SK-N-SH (cell line): ENCODE measurements around the gene CA10.

ENCODE experiments used
- CHD2 ChIP-seq: fragments of 150-350 bp; IDR thresholded peaks from 2 replicates; pipeline ENCODE4 v1.6.1; 2018; ENCODE audit warnings: low read length; ENCODE audit not compliant: partially characterized antibody
- ELF1 ChIP-seq: IDR thresholded peaks from 2 replicates; pipeline ENCODE4 v1.4.0; 2012
- FOSL2 ChIP-seq: IDR thresholded peaks from 2 replicates; pipeline ENCODE4 v1.4.0; 2012; ENCODE audit warnings: low read depth, mild to moderate bottlenecking, moderate library complexity, borderline replicate concordance
- POLR2AphosphoS5 ChIP-seq: IDR thresholded peaks from 2 replicates; pipeline ENCODE4 v1.6.1; 2012; ENCODE audit warnings: low read depth, low read length
- RCOR1 ChIP-seq: fragments of 150-350 bp; IDR thresholded peaks from 2 replicates; pipeline ENCODE4 v1.6.1; 2017; ENCODE audit warnings: antibody characterized with exemption, low read length
- TAF1 ChIP-seq: IDR thresholded peaks from 2 replicates; pipeline ENCODE4 v1.6.1; 2012; ENCODE audit warnings: low read depth, mild to moderate bottlenecking, low read length, moderate library complexity, borderline replicate concordance
- YY1 ChIP-seq: IDR thresholded peaks from 2 replicates; pipeline ENCODE4 v1.4.0; 2012; ENCODE audit warnings: low read depth, mild to moderate bottlenecking
- TF ChIP-seq, protein P1 (sequence below): IDR thresholded peaks from 2 replicates; pipeline ENCODE4 v1.6.1; 2012; ENCODE audit warnings: mild to moderate bottlenecking, low read depth, low read length, moderate library complexity
- TF ChIP-seq, protein P2 (sequence below): fragments of 200-600 bp; sonication (generic); IDR thresholded peaks from 2 replicates; pipeline ENCODE4 v1.6.1; 2017; ENCODE audit warnings: antibody characterized with exemption, mild to moderate bottlenecking, moderate library complexity

DNA sequence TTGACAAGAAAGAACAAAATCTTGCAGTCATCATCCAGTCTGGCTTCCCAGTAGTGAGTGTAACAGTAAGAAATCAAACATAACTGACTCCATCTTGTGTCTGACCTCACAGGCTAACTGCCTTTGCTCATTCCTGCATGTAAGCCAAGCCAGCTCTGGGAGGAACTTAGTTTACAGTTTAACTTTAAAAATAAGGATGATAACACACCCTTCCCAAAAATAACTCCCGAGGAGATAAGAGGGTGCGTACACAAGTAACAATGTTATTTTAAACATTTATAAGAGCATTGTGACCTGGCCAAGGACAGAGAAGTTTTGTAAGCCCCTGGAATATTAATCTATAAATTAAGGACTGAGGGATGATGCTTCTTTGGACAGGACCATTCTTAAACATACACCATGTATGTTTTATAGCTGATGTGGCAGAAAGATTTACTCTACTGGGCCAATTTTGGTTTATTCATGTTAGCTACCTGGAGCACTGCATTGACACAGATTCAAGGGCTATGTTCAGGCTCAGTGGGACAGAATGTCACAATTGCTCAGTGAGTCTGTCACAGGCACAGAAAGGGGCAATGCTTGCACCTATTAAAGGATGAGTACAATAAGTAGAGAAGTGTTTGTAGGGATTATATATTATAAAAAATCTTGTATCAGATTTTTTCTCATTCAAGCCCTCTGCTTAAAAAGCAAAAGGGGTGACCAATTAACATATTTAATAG is 554.1 kb downstream of the CA10 start:
- no peak for TF ChIP-seq FOSL2
- TF ChIP-seq ELF1: no peak
- TF ChIP-seq, protein P1, sequence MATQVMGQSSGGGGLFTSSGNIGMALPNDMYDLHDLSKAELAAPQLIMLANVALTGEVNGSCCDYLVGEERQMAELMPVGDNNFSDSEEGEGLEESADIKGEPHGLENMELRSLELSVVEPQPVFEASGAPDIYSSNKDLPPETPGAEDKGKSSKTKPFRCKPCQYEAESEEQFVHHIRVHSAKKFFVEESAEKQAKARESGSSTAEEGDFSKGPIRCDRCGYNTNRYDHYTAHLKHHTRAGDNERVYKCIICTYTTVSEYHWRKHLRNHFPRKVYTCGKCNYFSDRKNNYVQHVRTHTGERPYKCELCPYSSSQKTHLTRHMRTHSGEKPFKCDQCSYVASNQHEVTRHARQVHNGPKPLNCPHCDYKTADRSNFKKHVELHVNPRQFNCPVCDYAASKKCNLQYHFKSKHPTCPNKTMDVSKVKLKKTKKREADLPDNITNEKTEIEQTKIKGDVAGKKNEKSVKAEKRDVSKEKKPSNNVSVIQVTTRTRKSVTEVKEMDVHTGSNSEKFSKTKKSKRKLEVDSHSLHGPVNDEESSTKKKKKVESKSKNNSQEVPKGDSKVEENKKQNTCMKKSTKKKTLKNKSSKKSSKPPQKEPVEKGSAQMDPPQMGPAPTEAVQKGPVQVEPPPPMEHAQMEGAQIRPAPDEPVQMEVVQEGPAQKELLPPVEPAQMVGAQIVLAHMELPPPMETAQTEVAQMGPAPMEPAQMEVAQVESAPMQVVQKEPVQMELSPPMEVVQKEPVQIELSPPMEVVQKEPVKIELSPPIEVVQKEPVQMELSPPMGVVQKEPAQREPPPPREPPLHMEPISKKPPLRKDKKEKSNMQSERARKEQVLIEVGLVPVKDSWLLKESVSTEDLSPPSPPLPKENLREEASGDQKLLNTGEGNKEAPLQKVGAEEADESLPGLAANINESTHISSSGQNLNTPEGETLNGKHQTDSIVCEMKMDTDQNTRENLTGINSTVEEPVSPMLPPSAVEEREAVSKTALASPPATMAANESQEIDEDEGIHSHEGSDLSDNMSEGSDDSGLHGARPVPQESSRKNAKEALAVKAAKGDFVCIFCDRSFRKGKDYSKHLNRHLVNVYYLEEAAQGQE: no peak
- TF ChIP-seq YY1: no peak
- no peak for TF ChIP-seq CHD2
- no peak for TF ChIP-seq POLR2AphosphoS5
- TF ChIP-seq, protein P2, sequence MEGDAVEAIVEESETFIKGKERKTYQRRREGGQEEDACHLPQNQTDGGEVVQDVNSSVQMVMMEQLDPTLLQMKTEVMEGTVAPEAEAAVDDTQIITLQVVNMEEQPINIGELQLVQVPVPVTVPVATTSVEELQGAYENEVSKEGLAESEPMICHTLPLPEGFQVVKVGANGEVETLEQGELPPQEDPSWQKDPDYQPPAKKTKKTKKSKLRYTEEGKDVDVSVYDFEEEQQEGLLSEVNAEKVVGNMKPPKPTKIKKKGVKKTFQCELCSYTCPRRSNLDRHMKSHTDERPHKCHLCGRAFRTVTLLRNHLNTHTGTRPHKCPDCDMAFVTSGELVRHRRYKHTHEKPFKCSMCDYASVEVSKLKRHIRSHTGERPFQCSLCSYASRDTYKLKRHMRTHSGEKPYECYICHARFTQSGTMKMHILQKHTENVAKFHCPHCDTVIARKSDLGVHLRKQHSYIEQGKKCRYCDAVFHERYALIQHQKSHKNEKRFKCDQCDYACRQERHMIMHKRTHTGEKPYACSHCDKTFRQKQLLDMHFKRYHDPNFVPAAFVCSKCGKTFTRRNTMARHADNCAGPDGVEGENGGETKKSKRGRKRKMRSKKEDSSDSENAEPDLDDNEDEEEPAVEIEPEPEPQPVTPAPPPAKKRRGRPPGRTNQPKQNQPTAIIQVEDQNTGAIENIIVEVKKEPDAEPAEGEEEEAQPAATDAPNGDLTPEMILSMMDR: no peak
- no peak for TF ChIP-seq RCOR1
- TF ChIP-seq TAF1: no peak
